HuH-7.5 (cell line): ENCODE data around the gene SCAND1.

Experiments
- DNase-seq: peaks from one replicate; pipeline ENCODE4 v3.0.0; 2011; ENCODE audit warnings: low spot score

The SCAND1 gene

GRCh38 chr20:35904982-35905663, 49.2 kb downstream of the SCAND1 start:
- DNase-seq: no peak

DNA sequence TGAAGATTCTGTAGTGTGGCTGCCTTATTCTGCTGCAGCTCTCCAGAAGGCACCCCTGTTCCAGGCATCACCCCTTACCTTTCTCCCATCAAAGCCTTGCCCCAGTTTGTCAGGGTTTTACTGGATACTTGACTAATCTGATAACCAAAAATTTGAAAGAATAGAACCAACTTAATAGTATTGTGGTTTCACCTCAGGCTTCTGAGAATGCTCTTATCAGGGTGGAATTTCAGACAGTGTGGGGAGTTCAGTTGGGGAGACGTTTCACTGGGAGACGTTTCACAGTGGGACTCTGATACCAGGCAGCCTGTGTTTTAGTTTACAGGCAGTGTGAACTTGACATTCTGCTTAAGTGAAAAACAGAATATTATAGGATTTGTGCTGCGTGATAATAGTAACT, 50.5 kb downstream of the SCAND1 start:
- DNase-seq: no peak
